Hepatocyte (in vitro differentiated cells): ENCODE data around the gene ABLIM1.

Experiments
- CTCF ChIP-seq: fragments of 200-600 bp; sonication (generic); IDR thresholded peaks from 2 replicates; pipeline ENCODE4 v1.5.1; 2016; ENCODE audit warnings: antibody characterized with exemption, mild to moderate bottlenecking; ENCODE audit not compliant: poor library complexity
- EZH2 ChIP-seq: fragments of 200-600 bp; sonication (generic); IDR thresholded peaks from 2 replicates; pipeline ENCODE4 v1.6.1; 2016; ENCODE audit warnings: antibody characterized with exemption, mild to moderate bottlenecking, borderline replicate concordance
- EZH2phosphoT487 ChIP-seq: fragments of 200-600 bp; sonication (generic); IDR thresholded peaks from one replicate; pipeline ENCODE4 v1.6.1; 2018; ENCODE audit warnings: antibody characterized with exemption, mild to moderate bottlenecking, low read depth, moderate library complexity; ENCODE audit not compliant: unreplicated experiment, severe bottlenecking

- TF ChIP-seq CTCF: no peak
- no peak for TF ChIP-seq EZH2
- no peak for TF ChIP-seq EZH2phosphoT487
Observed at GRCh38 chr10:114688786-114689185, 30.7 kb upstream of the ABLIM1 start.
